Smooth muscle cell (in vitro differentiated cells): ENCODE data around the gene PTPRG. TPM values are rescaled to one million over a fixed set of nuclear protein-coding genes. Genes with fewer than 3 reads are reported as not detected.

ENCODE experiments used
- DNase-seq: peaks from one replicate; lab custom pipeline; 2025; ENCODE audit not compliant: unreplicated experiment; lab: John Stamatoyannopoulos, UW
- H2AFZ ChIP-seq: fragments of 200-600 bp; sonication (generic); 2 replicates; pipeline ENCODE4 v1.6.0; 2016; ENCODE audit warnings: antibody characterized with exemption, low read depth, mild to moderate bottlenecking
- H3F3A ChIP-seq: fragments of 200-600 bp; sonication (generic); 2 replicates; pipeline ENCODE4 v1.6.0; 2017; ENCODE audit warnings: antibody characterized with exemption, low read depth
- H3K27ac ChIP-seq: fragments of 200-600 bp; sonication (generic); 2 replicates; pipeline ENCODE4 v1.5.1; 2016; ENCODE audit warnings: low read depth, mild to moderate bottlenecking
- H3K27me3 ChIP-seq: fragments of 200-600 bp; sonication (generic); 2 replicates; pipeline ENCODE4 v1.6.1; 2016; ENCODE audit warnings: low read depth, mild to moderate bottlenecking
- H3K36me3 ChIP-seq: fragments of 200-600 bp; sonication (generic); 2 replicates; pipeline ENCODE4 v1.5.1; 2016; ENCODE audit warnings: low read depth
- H3K4me1 ChIP-seq: fragments of 200-600 bp; sonication (generic); 2 replicates; pipeline ENCODE4 v1.5.1; 2016; ENCODE audit warnings: low read depth
- H3K4me2 ChIP-seq: fragments of 200-600 bp; sonication (generic); 2 replicates; pipeline ENCODE4 v1.6.0; 2016; ENCODE audit warnings: mild to moderate bottlenecking
- H3K4me3 ChIP-seq: fragments of 200-600 bp; sonication (generic); 2 replicates; pipeline ENCODE4 v1.5.1; 2016; ENCODE audit warnings: mild to moderate bottlenecking
- H3K79me2 ChIP-seq: fragments of 200-600 bp; sonication (generic); 2 replicates; pipeline ENCODE4 v1.6.0; 2016; ENCODE audit warnings: low read depth, mild to moderate bottlenecking
- H3K9ac ChIP-seq: fragments of 200-600 bp; sonication (generic); 2 replicates; pipeline ENCODE4 v1.6.0; 2016; ENCODE audit warnings: low read depth
- H3K9me3 ChIP-seq: fragments of 200-600 bp; sonication (generic); replicated peaks from 2 replicates; pipeline ENCODE4 v1.5.1; 2016; ENCODE audit warnings: low read depth
- H4K20me1 ChIP-seq: fragments of 200-600 bp; sonication (generic); 2 replicates; pipeline ENCODE4 v1.6.0; 2016; ENCODE audit warnings: low read depth
- WGBS: methylation state at CpG from one replicate; pipeline ENCODE4 v1.1.7; 2016; ENCODE audit warnings: low lambda C conversion rate; 5-methylcytosine and 5-hydroxymethylcytosine counted together
- polyA plus RNA-seq: library from polyadenylated mRNA; unstranded; fragments of >200 nt; fragmentation: Nextera tagmentation; extraction: Ambion mirVana; gene quantifications from 2 replicates; pipeline ENCODE4 v1.2.1, GENCODE V29; 2016
- total RNA-seq: library from RNA; depleted of rRNA; stranded (reverse); fragments of >200 nt; gene quantifications from 2 replicates; pipeline ENCODE4 v1.2.3, GENCODE V29; 2014
- TF ChIP-seq, protein P1 (sequence below): fragments of 200-600 bp; sonication (generic); IDR thresholded peaks from 2 replicates; pipeline ENCODE4 v1.5.1; 2017; ENCODE audit warnings: borderline replicate concordance, mild to moderate bottlenecking, antibody characterized with exemption; ENCODE audit not compliant: insufficient read depth, poor library complexity, severe bottlenecking

The PTPRG gene
- total and polyA plus RNA-seq, 2 experiments from 2014 or later: 21.2 to 87.3 TPM

- 2% methylated on average over 60 of the region's 60 CpGs for WGBS
- Histone ChIP-seq H3K27me3 (no peaks in the 10 kb centered on the region), H3K36me3 (no peaks in the 10 kb centered on the region), H3K4me3 (peak overlapping the region; percentile 57), H3K9me3 (no peaks in the 10 kb centered on the region), H3K27ac (peak overlapping the region; percentile 13), H3F3A (no peaks in the 10 kb centered on the region), H3K4me2 (peak overlapping the region; percentile 86), H2AFZ (peak overlapping the region; percentile 86), H3K9ac (peak overlapping the region; percentile 49), H3K4me1 (peaks cover 5% of the 10 kb centered on the region), H3K79me2 (no peaks in the 10 kb centered on the region), H4K20me1 (no peaks in the 10 kb centered on the region)
- TF ChIP-seq, protein P1, sequence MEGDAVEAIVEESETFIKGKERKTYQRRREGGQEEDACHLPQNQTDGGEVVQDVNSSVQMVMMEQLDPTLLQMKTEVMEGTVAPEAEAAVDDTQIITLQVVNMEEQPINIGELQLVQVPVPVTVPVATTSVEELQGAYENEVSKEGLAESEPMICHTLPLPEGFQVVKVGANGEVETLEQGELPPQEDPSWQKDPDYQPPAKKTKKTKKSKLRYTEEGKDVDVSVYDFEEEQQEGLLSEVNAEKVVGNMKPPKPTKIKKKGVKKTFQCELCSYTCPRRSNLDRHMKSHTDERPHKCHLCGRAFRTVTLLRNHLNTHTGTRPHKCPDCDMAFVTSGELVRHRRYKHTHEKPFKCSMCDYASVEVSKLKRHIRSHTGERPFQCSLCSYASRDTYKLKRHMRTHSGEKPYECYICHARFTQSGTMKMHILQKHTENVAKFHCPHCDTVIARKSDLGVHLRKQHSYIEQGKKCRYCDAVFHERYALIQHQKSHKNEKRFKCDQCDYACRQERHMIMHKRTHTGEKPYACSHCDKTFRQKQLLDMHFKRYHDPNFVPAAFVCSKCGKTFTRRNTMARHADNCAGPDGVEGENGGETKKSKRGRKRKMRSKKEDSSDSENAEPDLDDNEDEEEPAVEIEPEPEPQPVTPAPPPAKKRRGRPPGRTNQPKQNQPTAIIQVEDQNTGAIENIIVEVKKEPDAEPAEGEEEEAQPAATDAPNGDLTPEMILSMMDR: no peak
- DNase-seq: peak; percentile 66
Observed at GRCh38 chr3:62318752-62319569, 757.6 kb downstream of the PTPRG start.

- no peak overlapping the region for H2AFZ ChIP-seq
- TF ChIP-seq, protein P1: no peak
- peak overlapping the region; percentile 57 for H3K4me3 ChIP-seq
- H3K9me3 ChIP-seq: no peaks in the 10 kb centered on the region
- H3K27me3 ChIP-seq: no peaks in the 10 kb centered on the region
- H3K9ac ChIP-seq: no peak overlapping the region
- H3K4me2 ChIP-seq: peak overlapping the region; percentile 86
- H3K79me2 ChIP-seq: no peaks in the 10 kb centered on the region
- H4K20me1 ChIP-seq: no peaks in the 10 kb centered on the region
- peaks cover 5% of the 10 kb centered on the region for H3K4me1 ChIP-seq
- WGBS: 85% methylated on average over 7 of the region's 7 CpGs
- H3F3A ChIP-seq: no peaks in the 10 kb centered on the region
- DNase-seq: no peak
- H3K36me3 ChIP-seq: no peaks in the 10 kb centered on the region
- no peak overlapping the region for H3K27ac ChIP-seq
Observed at GRCh38 chr3:62319570-62320243, 758.3 kb downstream of the PTPRG start.

- H3K9ac ChIP-seq: no peak overlapping the region
- H3K4me3 ChIP-seq: no peak overlapping the region
- peaks cover 4% of the 10 kb centered on the region for H3K4me1 ChIP-seq
- H3K27me3 ChIP-seq: no peaks in the 10 kb centered on the region
- no peaks in the 10 kb centered on the region for H3K79me2 ChIP-seq
- no peaks in the 10 kb centered on the region for H4K20me1 ChIP-seq
- no peaks in the 10 kb centered on the region for H3F3A ChIP-seq
- H3K9me3 ChIP-seq: no peaks in the 10 kb centered on the region
- H3K36me3 ChIP-seq: no peaks in the 10 kb centered on the region
- TF ChIP-seq, protein P1: no peak
- H3K4me2 ChIP-seq: no peak overlapping the region
- no peak for DNase-seq
- no peak overlapping the region for H3K27ac ChIP-seq
- no peak overlapping the region for H2AFZ ChIP-seq
- WGBS: 97% methylated on average over 1 of the region's 1 CpG
Observed at GRCh38 chr3:62323241-62323640, 761.9 kb downstream of the PTPRG start.
